Right hindlimb (tissue), 1 donor: ENCODE measurements around the gene IL13.

ENCODE experiments used
- DNase-seq: peaks from one replicate; pipeline ENCODE4 v3.0.0-alpha.2; 2018

IL13 gene

DNA sequence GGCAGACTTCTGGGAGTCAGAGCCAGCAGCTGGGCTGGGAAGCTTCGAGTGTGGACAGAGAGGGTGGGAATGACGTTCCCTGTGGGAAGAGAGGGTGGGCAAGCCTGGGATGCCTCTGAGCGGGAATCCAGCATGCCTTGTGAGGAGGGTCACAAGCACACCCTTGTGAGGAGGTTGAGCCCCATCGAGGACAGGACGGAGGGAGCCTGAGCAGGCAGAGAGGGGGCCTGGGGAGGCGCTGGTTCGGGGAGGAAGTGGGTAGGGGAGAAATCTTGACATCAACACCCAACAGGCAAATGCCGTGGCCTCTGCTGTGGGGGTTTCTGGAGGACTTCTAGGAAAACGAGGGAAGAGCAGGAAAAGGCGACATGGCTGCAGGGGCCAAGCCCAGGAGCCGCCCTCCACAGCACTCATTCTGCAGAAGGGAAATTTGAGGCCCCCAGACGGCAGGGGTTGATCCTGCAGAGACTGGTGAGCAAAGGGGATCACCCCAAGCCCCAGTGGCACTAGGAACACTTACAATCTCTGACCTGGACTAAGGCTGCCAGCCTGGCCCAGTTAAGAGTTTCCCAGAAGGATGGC lies 1.1 kb upstream of the IL13 start:
- DNase-seq = no peak

- DNase-seq = no peak
Measured at GRCh38 chr5:132658381-132659302, 669 bp downstream of the IL13 start.

DNA sequence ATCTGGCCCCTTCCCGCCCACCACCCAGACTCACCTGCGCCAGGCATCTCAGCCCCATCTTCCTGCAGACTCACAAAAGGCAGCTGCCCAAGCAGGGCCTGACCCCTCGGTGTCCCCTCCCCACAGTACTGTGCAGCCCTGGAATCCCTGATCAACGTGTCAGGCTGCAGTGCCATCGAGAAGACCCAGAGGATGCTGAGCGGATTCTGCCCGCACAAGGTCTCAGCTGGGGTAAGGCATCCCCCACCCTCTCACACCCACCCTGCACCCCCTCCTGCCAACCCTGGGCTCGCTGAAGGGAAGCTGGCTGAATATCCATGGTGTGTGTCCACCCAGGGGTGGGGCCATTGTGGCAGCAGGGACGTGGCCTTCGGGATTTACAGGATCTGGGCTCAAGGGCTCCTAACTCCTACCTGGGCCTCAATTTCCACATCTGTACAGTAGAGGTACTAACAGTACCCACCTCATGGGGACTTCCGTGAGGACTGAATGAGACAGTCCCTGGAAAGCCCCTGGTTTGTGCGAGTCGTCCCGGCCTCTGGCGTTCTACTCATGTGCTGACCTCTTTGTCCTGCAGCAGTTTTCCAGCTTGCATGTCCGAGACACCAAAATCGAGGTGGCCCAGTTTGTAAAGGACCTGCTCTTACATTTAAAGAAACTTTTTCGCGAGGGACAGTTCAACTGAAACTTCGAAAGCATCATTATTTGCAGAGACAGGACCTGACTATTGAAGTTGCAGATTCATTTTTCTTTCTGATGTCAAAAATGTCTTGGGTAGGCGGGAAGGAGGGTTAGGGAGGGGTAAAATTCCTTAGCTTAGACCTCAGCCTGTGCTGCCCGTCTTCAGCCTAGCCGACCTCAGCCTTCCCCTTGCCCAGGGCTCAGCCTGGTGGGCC lies 1.9 kb downstream of the IL13 start:
- DNase-seq = no peak

DNA sequence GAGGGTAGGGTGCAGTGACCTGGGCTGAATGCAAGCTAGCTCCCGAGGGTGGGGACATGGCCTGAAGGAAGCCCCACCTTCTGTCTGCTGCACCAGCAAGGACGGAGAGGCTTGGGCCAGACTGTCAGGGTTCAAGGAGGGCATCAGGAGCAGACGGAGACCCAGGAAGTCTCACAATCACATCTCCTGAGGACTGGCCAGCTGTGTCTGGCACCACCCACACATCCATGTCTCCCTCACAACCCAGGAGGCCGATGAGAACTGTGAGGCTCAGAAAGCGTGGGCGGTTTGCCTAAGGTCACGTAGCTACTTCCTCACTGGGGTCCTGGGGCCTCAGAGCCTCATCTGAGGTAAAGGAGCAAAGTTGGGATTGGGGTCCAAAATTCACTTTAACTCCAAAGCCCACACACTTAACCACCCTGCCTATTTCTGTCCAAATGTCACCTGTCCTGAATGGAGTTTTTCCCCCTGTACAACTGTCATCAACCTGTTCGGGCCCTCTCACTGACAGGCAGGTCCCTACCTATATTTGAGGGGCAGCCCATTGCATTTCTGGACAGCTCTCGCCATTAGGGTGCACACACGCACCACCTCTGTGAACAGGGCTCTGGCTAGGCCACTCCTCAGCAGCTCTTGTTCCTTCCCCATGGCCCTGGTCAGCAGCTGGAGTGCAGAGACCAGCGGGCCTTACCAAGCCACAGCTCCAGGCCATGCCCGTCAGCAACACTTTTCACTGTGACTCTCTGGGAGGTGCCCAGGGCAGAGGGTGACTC lies 3.4 kb downstream of the IL13 start:
- no peak for DNase-seq

- no peak for DNase-seq
Measured at GRCh38 chr5:132662004-132662401, 4.0 kb downstream of the IL13 start.

- no peak for DNase-seq
Measured at GRCh38 chr5:132662925-132663770, 5.2 kb downstream of the IL13 start.

GRCh38 chr5:132663771-132664695 lies 6.1 kb downstream of the IL13 start:
- peak; percentile 44 for DNase-seq

GRCh38 chr5:132664696-132665209 lies 6.8 kb downstream of the IL13 start:
- no peak for DNase-seq

DNA sequence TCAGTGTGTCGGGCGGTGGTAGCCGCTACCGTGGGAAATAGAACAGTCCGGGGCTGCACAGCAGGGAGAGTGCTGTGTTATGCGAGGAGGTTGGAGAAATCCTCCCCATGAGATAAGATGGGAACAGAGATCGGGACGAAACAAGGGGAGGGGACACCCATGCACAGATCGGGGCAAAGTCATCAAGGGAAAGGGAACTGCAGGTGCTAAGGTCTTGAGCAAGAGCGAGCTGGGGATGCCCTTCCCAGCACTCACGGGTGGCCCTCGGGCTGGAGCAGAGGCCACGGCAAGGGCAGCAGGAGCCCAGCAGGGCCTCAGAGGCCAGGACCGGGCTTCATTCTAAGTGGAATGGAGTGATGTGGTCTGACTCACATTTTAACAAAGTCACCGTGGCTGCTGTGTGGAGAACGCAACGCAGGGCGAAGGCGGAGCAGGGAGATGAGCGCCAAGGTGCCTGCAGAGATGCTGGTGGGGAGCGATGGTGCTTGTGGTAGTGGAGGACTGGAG lies 7.7 kb downstream of the IL13 start:
- DNase-seq = no peak

GRCh38 chr5:132666310-132667123 lies 8.5 kb downstream of the IL13 start:
- no peak for DNase-seq

DNA sequence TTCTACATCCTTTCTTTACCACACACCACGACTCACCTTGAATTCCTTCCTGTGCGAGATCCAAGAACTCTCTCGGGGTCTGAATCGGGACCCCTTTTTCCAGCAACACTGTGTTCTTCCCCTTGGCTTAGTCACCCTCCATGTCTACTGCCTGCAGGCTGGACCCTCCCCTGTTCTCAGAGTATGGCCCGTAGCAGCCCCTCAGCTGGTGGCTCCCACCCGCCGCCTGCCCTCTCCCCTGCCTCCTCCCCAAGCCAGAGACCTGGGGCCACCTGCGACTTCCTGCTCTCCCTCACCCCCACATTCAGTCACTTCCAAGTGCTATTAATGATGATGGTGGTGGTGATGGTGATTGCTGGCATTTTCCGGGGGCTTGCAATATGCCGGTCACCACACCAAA lies 9.3 kb downstream of the IL13 start:
- no peak for DNase-seq

DNA sequence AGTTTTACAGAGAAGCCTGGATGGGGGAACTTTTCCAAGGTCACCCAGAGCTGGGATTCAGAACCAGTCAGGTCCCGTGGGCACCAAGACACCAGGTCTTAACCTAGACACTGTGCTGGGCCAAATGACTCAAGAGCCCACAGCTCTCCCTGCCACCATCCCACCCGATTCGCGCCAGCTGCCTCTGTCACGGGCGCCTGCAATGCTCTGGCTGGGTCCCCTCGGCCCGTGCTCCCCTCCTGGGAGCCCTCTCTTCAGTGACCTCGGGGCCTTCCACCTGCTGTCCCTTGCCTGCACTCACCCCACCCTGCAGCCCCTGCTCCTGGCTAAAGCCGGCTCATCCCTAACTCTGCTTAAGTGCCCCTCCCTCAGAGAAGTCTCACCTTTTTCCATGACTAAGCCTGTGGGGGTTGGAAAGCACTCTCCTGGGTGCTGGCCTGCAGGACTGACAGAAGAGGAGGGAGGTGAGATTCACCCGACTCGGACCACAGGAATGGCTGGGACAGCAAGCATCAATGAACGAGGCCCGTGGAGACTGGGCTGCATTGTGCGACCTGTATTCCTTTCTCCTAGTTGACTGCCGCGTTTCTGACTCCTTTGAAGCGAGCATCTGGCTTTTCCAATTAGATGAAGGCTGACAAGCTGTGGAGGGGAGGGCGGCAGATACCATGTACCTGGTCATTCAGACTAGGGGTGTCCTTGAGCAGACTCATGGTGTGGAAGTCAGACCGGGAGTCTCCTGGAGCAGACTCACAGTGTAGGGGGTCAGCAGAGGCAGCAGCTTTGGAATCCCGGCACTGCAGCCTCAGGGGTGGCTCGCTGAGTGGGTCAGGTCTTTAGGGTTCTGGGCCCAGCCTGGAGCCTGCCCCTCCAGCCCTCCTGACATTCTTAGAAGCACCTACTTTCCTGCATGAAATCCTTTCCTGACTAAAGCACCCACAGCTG lies 10.1 kb downstream of the IL13 start:
- no peak for DNase-seq

DNA sequence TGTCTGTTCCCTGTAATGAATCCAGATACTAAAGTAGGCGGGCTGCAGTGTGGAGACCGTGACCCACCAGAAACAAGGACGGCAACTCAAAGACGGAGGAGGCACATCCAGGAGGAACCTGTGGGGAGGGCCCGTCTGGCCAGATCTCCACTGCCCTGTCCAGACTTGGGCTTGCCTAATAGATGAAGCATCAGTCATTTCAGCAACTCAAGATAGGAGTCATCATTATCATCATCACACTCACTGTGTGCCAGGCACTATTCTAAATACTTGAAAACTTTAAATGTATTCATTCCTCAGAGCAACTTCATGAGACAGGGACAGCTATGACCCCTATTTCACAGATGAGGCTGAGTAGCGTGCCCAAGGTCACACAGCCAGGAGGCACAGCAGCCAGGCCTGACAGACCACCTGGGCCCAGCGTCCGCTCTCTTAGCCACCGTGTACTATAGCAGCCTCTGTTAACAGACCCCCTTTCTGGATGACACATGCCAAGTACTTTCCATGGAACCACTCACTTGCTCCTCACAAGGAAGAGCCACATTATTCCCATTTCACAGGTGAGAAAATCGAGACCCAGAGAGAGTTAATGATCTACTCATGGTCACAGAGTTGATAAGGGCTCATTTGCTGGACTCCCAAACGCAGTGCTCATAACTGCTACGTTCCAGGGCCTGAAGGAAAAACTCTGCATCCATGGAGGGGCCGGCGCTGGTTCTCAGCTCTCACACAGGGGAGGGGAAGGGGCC lies 10.9 kb downstream of the IL13 start:
- DNase-seq = no peak

- no peak for DNase-seq
Measured at GRCh38 chr5:132669455-132669820, 11.5 kb downstream of the IL13 start.

DNA sequence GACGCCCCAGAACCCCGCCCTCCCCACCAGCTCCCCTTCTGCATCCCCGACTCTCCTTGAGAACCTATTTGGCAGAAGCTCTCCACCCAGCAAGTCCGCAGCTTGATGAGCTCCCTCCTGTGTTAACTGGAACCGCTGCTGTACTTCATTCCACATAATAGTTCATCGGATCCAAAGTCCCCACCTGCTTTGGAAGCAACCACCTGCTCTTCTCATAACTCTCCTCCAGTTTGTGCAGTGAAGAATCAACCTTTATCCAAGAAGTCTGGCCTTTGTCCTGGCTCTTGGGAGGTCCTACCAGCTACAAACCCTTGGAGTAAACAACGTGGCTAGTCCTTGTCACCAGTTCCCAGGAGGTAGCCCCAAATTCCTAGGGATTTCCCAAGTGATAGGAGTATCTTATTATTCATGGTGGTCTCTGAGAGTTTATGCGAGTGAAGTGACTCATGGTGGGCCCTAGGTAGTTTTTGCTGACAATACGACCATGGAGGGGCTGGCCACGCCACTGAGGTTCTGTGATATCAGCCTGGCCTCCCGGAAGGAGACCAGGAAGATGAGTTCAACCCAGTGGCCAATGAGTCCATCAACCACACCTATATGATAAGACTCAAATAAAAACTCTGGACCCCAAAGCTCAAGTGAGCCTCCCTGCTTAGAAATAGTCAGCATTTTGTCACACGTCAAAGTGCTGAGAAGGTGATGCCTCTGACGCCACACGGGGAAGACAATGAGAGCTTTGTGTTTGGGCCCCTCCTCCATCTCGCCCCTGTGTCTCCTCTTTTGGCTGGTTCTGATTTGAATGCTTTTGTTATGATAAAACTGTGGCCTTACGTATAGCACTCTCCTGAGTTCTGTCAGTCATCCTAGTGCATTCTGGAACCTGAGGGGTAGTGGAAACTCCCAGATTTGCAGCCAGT lies 12.3 kb downstream of the IL13 start:
- no peak for DNase-seq

DNA sequence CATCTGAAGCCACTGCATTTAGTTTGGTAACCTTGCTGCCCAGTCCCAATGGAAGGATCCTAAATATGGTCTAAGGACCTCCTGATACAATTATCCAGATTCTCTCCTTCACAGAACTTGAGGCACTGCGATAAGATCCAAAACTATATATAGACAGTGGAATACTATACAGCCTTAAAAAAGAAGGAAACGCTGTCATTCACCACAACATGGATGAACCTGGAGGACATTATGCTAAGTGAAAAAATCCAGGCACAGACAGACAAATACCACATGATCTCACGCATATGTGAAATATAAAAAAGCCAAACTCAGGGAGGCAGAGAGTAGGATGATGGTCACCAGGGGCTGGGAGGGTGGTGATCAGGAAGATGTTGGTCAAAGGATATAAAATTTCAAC lies 13.0 kb downstream of the IL13 start:
- no peak for DNase-seq
